Measurements from ENCODE around the gene EIF4H.

GRCh38 chr7:74228951-74229900 lies 55.1 kb downstream of the EIF4H start:
- TF ChIP-seq CTCF (IDR thresholded peaks at IDR 0.05; ENCODE audit: insufficient read depth, low read depth, low read length) (no peak), EZH2 (IDR thresholded peaks at IDR 0.05; ENCODE audit: insufficient read depth, low read length) (no peak)
